Smooth muscle cell (in vitro differentiated cells): ENCODE results near the gene NOM1. TPM values are rescaled to one million over a fixed set of nuclear protein-coding genes. Genes with fewer than 3 reads are reported as not detected.
A peak's percentile ranks its signal among the peaks of the same experiment; 100 is the strongest.
"Not testable (repeated sequence)": the region's sequence is repeated elsewhere in the genome, so short reads cannot be mapped to it uniquely, and the experiment has no call there.

ENCODE experiments used
- DNase-seq: peaks from one replicate; lab custom pipeline; 2025; ENCODE audit not compliant: unreplicated experiment; lab: John Stamatoyannopoulos, UW
- H2AFZ ChIP-seq: fragments of 200-600 bp; sonication (generic); 2 replicates; pipeline ENCODE4 v1.6.0; 2016; ENCODE audit warnings: antibody characterized with exemption, low read depth, mild to moderate bottlenecking
- H3F3A ChIP-seq: fragments of 200-600 bp; sonication (generic); 2 replicates; pipeline ENCODE4 v1.6.0; 2017; ENCODE audit warnings: antibody characterized with exemption, low read depth
- H3K27ac ChIP-seq: fragments of 200-600 bp; sonication (generic); 2 replicates; pipeline ENCODE4 v1.5.1; 2016; ENCODE audit warnings: low read depth, mild to moderate bottlenecking
- H3K27me3 ChIP-seq: fragments of 200-600 bp; sonication (generic); 2 replicates; pipeline ENCODE4 v1.6.1; 2016; ENCODE audit warnings: low read depth, mild to moderate bottlenecking
- H3K36me3 ChIP-seq: fragments of 200-600 bp; sonication (generic); 2 replicates; pipeline ENCODE4 v1.5.1; 2016; ENCODE audit warnings: low read depth
- H3K4me1 ChIP-seq: fragments of 200-600 bp; sonication (generic); 2 replicates; pipeline ENCODE4 v1.5.1; 2016; ENCODE audit warnings: low read depth
- H3K4me2 ChIP-seq: fragments of 200-600 bp; sonication (generic); 2 replicates; pipeline ENCODE4 v1.6.0; 2016; ENCODE audit warnings: mild to moderate bottlenecking
- H3K4me3 ChIP-seq: fragments of 200-600 bp; sonication (generic); 2 replicates; pipeline ENCODE4 v1.5.1; 2016; ENCODE audit warnings: mild to moderate bottlenecking
- H3K79me2 ChIP-seq: fragments of 200-600 bp; sonication (generic); 2 replicates; pipeline ENCODE4 v1.6.0; 2016; ENCODE audit warnings: low read depth, mild to moderate bottlenecking
- H3K9ac ChIP-seq: fragments of 200-600 bp; sonication (generic); 2 replicates; pipeline ENCODE4 v1.6.0; 2016; ENCODE audit warnings: low read depth
- H3K9me3 ChIP-seq: fragments of 200-600 bp; sonication (generic); replicated peaks from 2 replicates; pipeline ENCODE4 v1.5.1; 2016; ENCODE audit warnings: low read depth
- H4K20me1 ChIP-seq: fragments of 200-600 bp; sonication (generic); 2 replicates; pipeline ENCODE4 v1.6.0; 2016; ENCODE audit warnings: low read depth
- WGBS: methylation state at CpG from one replicate; pipeline ENCODE4 v1.1.7; 2016; ENCODE audit warnings: low lambda C conversion rate; 5-methylcytosine and 5-hydroxymethylcytosine counted together
- polyA plus RNA-seq: library from polyadenylated mRNA; unstranded; fragments of >200 nt; fragmentation: Nextera tagmentation; extraction: Ambion mirVana; gene quantifications from 2 replicates; pipeline ENCODE4 v1.2.1, GENCODE V29; 2016
- total RNA-seq: library from RNA; depleted of rRNA; stranded (reverse); fragments of >200 nt; gene quantifications from 2 replicates; pipeline ENCODE4 v1.2.3, GENCODE V29; 2014
- TF ChIP-seq, protein P1 (sequence below): fragments of 200-600 bp; sonication (generic); IDR thresholded peaks from 2 replicates; pipeline ENCODE4 v1.5.1; 2017; ENCODE audit warnings: borderline replicate concordance, mild to moderate bottlenecking, antibody characterized with exemption; ENCODE audit not compliant: insufficient read depth, poor library complexity, severe bottlenecking

NOM1 gene
- total and polyA plus RNA-seq, 2 experiments from 2014 or later: 9.7 to 11.4 TPM

DNA sequence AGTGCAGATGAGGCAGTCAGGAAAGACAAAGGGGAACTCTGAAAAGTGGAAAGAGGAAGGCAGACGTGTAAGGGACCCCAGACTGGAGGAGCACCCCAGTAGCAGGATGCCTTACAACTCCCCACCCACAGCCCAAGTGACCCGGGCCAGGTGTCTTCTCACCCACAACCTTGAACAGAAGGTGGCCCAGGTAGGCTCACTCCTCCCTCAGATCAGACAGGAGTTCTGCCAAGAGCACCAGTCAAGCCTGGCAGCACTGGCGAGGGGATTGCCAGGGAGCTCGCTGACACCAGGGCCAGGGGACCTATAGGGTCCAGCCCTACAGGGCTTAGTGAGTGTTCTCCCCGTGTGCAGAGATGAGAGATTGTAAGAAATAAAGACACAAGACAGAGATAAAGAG is 29.4 kb upstream of the NOM1 start:
- no peaks in the 10 kb centered on the region for H3K4me1 ChIP-seq
- no peaks in the 10 kb centered on the region for H3K27me3 ChIP-seq
- no peak overlapping the region for H3K27ac ChIP-seq
- H3K4me3 ChIP-seq: no peak overlapping the region
- TF ChIP-seq, protein P1, sequence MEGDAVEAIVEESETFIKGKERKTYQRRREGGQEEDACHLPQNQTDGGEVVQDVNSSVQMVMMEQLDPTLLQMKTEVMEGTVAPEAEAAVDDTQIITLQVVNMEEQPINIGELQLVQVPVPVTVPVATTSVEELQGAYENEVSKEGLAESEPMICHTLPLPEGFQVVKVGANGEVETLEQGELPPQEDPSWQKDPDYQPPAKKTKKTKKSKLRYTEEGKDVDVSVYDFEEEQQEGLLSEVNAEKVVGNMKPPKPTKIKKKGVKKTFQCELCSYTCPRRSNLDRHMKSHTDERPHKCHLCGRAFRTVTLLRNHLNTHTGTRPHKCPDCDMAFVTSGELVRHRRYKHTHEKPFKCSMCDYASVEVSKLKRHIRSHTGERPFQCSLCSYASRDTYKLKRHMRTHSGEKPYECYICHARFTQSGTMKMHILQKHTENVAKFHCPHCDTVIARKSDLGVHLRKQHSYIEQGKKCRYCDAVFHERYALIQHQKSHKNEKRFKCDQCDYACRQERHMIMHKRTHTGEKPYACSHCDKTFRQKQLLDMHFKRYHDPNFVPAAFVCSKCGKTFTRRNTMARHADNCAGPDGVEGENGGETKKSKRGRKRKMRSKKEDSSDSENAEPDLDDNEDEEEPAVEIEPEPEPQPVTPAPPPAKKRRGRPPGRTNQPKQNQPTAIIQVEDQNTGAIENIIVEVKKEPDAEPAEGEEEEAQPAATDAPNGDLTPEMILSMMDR: no peak
- no peaks in the 10 kb centered on the region for H4K20me1 ChIP-seq
- H3K9me3 ChIP-seq: no peaks in the 10 kb centered on the region
- no peak overlapping the region for H3K9ac ChIP-seq
- no peaks in the 10 kb centered on the region for H3F3A ChIP-seq
- no peak overlapping the region for H2AFZ ChIP-seq
- no peak overlapping the region for H3K4me2 ChIP-seq
- DNase-seq: no peak
- no peaks in the 10 kb centered on the region for H3K36me3 ChIP-seq
- 73% methylated on average over 5 of the region's 5 CpGs for WGBS
- H3K79me2 ChIP-seq: no peaks in the 10 kb centered on the region

DNA sequence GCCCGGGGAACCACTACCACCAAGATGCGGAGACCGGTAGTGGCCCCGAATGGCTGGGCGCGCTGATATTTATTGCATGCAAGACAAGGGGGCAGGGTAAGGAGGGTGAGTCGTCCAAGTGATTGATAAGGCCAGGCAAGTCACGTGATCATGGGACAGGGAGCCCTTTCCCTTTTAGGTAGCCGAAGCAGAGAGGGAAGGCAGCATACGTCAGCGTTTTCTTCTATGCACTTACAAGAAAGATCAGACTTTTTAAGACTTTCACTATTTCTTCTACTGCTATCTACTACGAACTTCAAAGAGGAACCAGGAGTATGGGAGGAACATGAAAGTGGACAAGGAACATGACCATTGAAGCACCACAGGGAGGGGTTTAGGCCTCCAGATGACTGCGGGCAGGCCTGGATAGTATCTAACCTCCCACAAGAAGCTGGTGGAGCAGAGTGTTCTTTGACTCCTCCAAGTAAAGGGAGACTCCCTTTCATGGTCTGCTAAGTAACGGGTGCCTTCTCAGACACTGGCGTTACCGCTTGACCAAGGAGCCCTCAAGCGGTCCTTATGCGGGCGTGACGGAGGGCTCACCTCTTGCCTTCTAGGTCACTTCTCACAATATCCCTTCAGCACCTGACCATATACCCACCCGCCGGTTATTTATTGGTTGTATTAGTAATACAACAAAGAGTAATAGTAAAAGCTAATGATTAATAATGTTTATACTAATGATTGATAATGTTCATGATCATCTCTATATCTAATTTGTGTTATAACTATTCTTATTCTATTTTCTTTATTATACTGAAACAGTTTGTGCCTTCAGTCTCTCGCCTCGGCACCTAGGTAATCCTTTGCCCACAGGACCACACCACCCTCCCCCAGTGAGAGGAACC is 28.8 kb upstream of the NOM1 start:
- H3K4me2 ChIP-seq, H3K4me3 ChIP-seq, H3K79me2 ChIP-seq, H3K4me1 ChIP-seq, H4K20me1 ChIP-seq, H3F3A ChIP-seq, H3K27me3 ChIP-seq, H2AFZ ChIP-seq, DNase-seq, H3K36me3 ChIP-seq, H3K9me3 ChIP-seq, H3K9ac ChIP-seq, H3K27ac ChIP-seq: not testable (repeated sequence)
- whole genome bisulfite sequencing: 79% methylated on average over 24 of the region's 24 CpGs

DNA sequence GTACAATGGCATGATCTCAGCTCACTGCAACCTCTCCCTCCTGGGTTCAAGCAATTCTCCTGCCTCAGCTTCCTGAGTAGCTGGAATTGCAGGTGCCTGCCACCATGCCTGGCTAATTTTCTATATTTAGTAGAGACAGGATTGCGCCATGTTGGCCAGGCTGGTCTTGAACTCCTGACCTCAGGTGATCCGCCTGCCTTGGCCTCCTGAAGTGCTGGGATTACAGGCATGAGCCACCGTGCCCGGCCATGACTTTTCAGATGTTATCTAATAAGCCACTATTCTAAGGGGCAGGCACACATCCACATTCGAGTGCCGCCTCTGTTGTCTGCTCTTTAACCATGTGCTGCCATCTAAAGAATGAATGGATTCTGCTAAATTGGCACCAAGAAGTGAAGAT is 27.2 kb upstream of the NOM1 start:
- not testable (repeated sequence) for DNase-seq, H3K9ac ChIP-seq, H3F3A ChIP-seq, H3K79me2 ChIP-seq, H3K27me3 ChIP-seq, H2AFZ ChIP-seq, H3K4me2 ChIP-seq, H4K20me1 ChIP-seq, H3K4me3 ChIP-seq, H3K4me1 ChIP-seq, H3K9me3 ChIP-seq, H3K36me3 ChIP-seq
- 69% methylated on average over 6 of the region's 6 CpGs for WGBS
- peak overlapping the region; percentile 60 for H3K27ac ChIP-seq

DNA sequence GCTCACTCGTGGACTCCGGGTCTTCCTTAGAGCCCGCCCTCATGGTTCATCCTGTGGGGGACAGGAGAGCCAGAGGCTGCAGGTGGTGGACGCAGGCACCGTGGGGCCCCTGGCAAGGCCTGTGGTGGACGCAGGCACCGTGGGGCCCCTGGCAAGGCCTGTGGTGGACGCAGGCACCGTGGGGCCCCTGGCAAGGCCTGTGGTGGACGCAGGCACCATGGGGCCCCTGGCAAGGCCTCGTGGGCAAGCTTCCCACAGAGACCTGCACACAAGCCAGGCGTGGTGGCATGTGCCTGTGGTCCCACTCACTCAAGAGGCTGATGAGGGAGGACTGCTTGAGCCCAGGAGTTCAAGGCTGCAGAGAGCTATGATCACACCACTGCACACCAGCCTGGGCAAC is 23.7 kb upstream of the NOM1 start:
- 92% methylated on average over 12 of the region's 12 CpGs for WGBS
- not testable (repeated sequence) for H3K4me3 ChIP-seq, DNase-seq

DNA sequence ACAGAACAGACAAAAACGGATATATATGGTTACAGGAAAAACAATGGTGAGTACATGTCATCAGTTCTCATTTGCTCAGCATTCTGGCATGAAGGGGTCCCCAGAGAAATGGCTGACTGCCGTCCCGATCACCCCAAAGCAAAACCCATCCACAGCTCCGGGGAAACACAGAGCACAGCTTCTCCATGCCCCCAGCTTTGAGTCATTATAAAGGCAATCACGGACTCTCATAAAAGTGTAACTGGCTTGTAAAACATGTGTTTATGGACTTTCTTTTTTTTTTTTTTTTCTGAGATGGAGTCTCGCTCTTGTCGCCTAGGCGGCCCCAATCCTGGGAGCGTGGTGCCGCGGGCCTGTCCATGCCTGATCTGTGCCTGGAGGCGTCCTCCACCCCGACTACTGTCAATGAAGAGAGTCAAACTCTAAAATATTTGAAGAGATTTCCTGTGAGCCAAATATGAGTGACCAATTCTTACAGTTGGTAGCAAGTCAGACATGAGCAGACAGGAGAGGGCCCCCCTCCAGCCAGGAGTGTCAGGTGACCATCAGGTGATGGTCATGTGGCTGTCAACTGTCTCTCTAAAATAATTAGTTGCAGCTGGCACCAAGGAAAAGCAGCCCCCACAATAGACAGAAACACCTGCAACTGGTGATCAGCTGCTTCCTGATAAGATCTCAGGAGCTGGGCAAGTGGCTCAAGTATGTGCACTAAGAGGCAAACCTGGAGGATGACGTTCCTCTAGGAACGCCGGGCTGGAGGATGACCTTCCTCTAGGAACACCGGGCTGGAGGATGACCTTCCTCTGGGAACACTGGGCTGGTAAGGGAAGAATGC is 21.7 kb upstream of the NOM1 start:
- Histone ChIP-seq H3K27me3 (no peaks in the 10 kb centered on the region), H2AFZ (peak overlapping the region; percentile 77), H3K27ac (peak overlapping the region; percentile 40), H3F3A (no peaks in the 10 kb centered on the region), H3K9me3 (no peaks in the 10 kb centered on the region), H4K20me1 (no peaks in the 10 kb centered on the region), H3K4me1 (no peaks in the 10 kb centered on the region), H3K4me2 (peak overlapping the region; percentile 75), H3K79me2 (no peaks in the 10 kb centered on the region), H3K9ac (no peak overlapping the region), H3K36me3 (no peaks in the 10 kb centered on the region), H3K4me3 (no peak overlapping the region)
- DNase-seq: no peak
- TF ChIP-seq, protein P1: no peak
- WGBS: 33% methylated on average over 17 of the region's 17 CpGs

More for the DNA sequence above, 23.7 kb upstream of the NOM1 start:
- not testable (repeated sequence) for H3K4me1 ChIP-seq, H3K9ac ChIP-seq, H3K79me2 ChIP-seq, H4K20me1 ChIP-seq, H3F3A ChIP-seq, H3K27ac ChIP-seq, H3K4me2 ChIP-seq, H3K36me3 ChIP-seq, H2AFZ ChIP-seq, H3K9me3 ChIP-seq, H3K27me3 ChIP-seq
